Measurements from ENCODE around the gene PURA. TPM values are rescaled to one million over a fixed set of nuclear protein-coding genes. Genes with fewer than 3 reads are reported as not detected.

PURA gene
- total RNA-seq, 1 experiment from 2014 or later, result 7.2 TPM

DNA sequence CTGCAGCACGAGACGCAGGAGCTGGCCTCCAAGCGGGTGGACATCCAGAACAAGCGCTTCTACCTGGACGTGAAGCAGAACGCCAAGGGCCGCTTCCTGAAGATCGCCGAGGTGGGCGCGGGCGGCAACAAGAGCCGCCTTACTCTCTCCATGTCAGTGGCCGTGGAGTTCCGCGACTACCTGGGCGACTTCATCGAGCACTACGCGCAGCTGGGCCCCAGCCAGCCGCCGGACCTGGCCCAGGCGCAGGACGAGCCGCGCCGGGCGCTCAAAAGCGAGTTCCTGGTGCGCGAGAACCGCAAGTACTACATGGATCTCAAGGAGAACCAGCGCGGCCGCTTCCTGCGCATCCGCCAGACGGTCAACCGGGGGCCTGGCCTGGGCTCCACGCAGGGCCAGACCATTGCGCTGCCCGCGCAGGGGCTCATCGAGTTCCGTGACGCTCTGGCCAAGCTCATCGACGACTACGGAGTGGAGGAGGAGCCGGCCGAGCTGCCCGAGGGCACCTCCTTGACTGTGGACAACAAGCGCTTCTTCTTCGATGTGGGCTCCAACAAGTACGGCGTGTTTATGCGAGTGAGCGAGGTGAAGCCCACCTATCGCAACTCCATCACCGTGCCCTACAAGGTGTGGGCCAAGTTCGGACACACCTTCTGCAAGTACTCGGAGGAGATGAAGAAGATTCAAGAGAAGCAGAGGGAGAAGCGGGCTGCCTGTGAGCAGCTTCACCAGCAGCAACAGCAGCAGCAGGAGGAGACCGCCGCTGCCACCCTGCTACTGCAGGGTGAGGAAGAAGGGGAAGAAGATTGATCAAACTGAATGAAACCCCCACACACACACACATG, 654 bp downstream of the PURA start:
- Histone ChIP-seq H3K4me3 (ENCODE audit: insufficient read depth, low read depth, low read length) (peak overlapping the region; percentile 73), H3K27me3 (ENCODE audit: control insufficient read depth, insufficient read depth, low read length) (peaks cover 59% of the 10 kb centered on the region), H3K36me3 (replicated peaks; ENCODE audit: control insufficient read depth, insufficient read depth, low read length) (no peaks in the 10 kb centered on the region)
- DNase-seq, result peak; percentile 65

GRCh38 chr5:140115186-140115500, 1.2 kb downstream of the PURA start:
- Histone ChIP-seq H3K36me3 (replicated peaks; ENCODE audit: control insufficient read depth, insufficient read depth, low read length) (no peaks in the 10 kb centered on the region), H3K4me3 (ENCODE audit: insufficient read depth, low read depth, low read length) (peak overlapping the region; percentile 73), H3K27me3 (ENCODE audit: control insufficient read depth, insufficient read depth, low read length) (peaks cover 54% of the 10 kb centered on the region)
- DNase-seq, result no peak

DNA sequence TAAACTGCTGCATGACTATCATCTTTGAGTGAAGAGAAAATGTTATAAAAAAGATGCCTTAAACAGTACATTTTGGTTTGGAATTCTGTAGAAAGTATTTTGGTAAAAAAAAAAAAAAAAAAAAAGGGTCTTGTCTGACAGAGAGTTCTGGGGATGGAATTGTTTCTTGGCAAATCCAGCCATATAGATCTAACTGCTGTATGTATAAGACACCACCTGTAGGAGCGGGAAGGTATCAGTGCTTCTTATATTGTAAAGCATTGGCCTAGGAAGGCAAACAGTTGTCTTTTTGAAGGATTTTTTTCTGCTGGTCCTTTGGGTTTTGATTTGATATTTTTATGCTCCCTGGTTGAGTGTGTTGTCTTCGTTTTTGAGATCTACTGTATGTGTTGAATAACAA, 2.8 kb downstream of the PURA start:
- no peak overlapping the region for H3K4me3 ChIP-seq (ENCODE audit: insufficient read depth, low read depth, low read length)
- peaks cover 39% of the 10 kb centered on the region for H3K27me3 ChIP-seq (ENCODE audit: control insufficient read depth, insufficient read depth, low read length)
- no peaks in the 10 kb centered on the region for H3K36me3 ChIP-seq (replicated peaks; ENCODE audit: control insufficient read depth, insufficient read depth, low read length)
- peak; percentile 33 for DNase-seq

GRCh38 chr5:140117523-140117922, 3.6 kb downstream of the PURA start:
- H3K27me3 ChIP-seq (ENCODE audit: control insufficient read depth, insufficient read depth, low read length), result peaks cover 31% of the 10 kb centered on the region
- no peak for DNase-seq

GRCh38 chr5:140118302-140118936, 4.5 kb downstream of the PURA start:
- H3K27me3 ChIP-seq (ENCODE audit: control insufficient read depth, insufficient read depth, low read length), result peaks cover 22% of the 10 kb centered on the region
- DNase-seq, result peak; percentile 30
- no peaks in the 10 kb centered on the region for H3K36me3 ChIP-seq (replicated peaks; ENCODE audit: control insufficient read depth, insufficient read depth, low read length)
- no peak overlapping the region for H3K4me3 ChIP-seq (ENCODE audit: insufficient read depth, low read depth, low read length)

More at GRCh38 chr5:140117523-140117922, 3.6 kb downstream of the PURA start:
- H3K36me3 ChIP-seq (replicated peaks; ENCODE audit: control insufficient read depth, insufficient read depth, low read length), result no peaks in the 10 kb centered on the region
- H3K4me3 ChIP-seq (ENCODE audit: insufficient read depth, low read depth, low read length), result no peak overlapping the region

GRCh38 chr5:140125637-140126036, 11.7 kb downstream of the PURA start, which contains the start of gene IGIP:
IGIP (plus strand) TSS chr5:140125937; CDS start chr5:140128477, 2,540 bp downstream.
- peaks cover 2% of the 10 kb centered on the region; the same call in 1 of the 2 replicates for H3K27me3 ChIP-seq (ENCODE audit: control insufficient read depth, insufficient read depth, low read length)

GRCh38 chr5:140126315-140127012, 12.6 kb downstream of the PURA start:
- Histone ChIP-seq H3K27me3 (ENCODE audit: control insufficient read depth, insufficient read depth, low read length) (peaks cover 2% of the 10 kb centered on the region; the same call in 1 of the 2 replicates), H3K36me3 (replicated peaks; ENCODE audit: control insufficient read depth, insufficient read depth, low read length) (no peaks in the 10 kb centered on the region), H3K4me3 (ENCODE audit: insufficient read depth, low read depth, low read length) (no peak overlapping the region)
- DNase-seq, result no peak

More at GRCh38 chr5:140125637-140126036, 11.7 kb downstream of the PURA start, which contains the start of gene IGIP:
- DNase-seq, result no peak
- Histone ChIP-seq H3K36me3 (replicated peaks; ENCODE audit: control insufficient read depth, insufficient read depth, low read length) (no peaks in the 10 kb centered on the region), H3K4me3 (ENCODE audit: insufficient read depth, low read depth, low read length) (no peak within 1 kb of the TSS)

DNA sequence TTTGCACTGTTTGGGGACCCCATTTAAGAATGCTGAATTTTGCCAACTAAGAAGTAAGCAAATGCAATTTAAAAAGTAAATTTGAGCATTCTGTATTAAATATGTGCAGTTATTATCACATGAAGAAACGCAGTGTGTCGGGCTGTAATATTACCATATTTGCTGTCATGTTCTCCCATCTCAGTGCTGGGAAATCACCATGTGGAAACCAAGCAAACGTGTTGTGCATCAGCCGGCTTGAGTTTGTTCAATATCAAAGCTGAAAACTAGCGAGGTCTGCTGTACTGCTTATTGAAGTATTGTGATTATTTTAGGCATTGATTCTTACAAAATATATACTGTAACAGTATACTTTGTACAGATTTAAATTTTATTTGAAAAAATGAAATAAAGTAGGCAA, 14.5 kb downstream of the PURA start:
- Histone ChIP-seq H3K4me3 (ENCODE audit: insufficient read depth, low read depth, low read length) (no peak overlapping the region), H3K27me3 (ENCODE audit: control insufficient read depth, insufficient read depth, low read length) (peaks cover 2% of the 10 kb centered on the region; the same call in 1 of the 2 replicates), H3K36me3 (replicated peaks; ENCODE audit: control insufficient read depth, insufficient read depth, low read length) (no peaks in the 10 kb centered on the region)
- DNase-seq, result no peak

DNA sequence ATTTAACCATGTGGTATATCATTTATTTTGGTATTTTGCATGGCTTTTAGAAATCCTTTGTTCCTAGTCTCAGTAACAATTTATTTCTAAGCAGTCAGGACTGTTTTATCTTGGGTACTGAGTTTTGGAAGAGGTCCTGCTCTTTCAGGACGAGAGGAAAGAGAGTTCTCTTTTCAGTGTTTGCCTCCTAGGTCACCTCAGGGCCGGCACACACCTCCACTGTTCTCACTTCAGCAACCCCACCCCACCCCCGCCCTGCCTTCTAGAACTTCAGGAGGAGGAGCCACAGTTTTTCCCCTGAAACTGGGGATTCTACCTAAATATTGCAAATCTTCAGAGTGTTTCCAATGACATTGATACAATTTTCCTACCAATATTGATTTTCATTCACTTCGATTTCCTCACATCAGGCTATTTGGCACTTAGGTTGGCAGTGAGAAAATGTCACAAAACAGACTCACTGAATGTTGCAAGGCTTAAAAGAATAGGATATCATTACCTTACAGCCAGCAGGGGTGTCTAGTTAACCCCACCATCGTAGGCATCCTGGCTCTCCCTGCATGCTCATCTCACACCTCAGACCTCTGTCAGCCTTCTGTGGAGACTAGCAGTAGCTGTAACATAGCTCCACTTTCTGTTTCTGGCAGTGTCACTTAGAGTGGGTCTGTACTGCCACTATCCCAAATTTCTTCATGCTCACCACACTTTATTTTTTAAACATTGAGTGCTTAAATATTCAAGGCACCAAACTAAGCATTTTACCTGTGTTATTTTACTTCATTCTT, 17.2 kb downstream of the PURA start:
- Histone ChIP-seq H3K4me3 (ENCODE audit: insufficient read depth, low read depth, low read length) (no peak overlapping the region), H3K36me3 (replicated peaks; ENCODE audit: control insufficient read depth, insufficient read depth, low read length) (no peaks in the 10 kb centered on the region), H3K27me3 (ENCODE audit: control insufficient read depth, insufficient read depth, low read length) (peaks cover 2% of the 10 kb centered on the region; the same call in 1 of the 2 replicates)
- no peak for DNase-seq

- no peaks in the 10 kb centered on the region for H3K36me3 ChIP-seq (replicated peaks; ENCODE audit: control insufficient read depth, insufficient read depth, low read length)
- H3K27me3 ChIP-seq (ENCODE audit: control insufficient read depth, insufficient read depth, low read length), result no peaks in the 10 kb centered on the region
- H3K4me3 ChIP-seq (ENCODE audit: insufficient read depth, low read depth, low read length), result no peak overlapping the region
- DNase-seq, result no peak
Observed at GRCh38 chr5:140131967-140132409, 18.1 kb downstream of the PURA start.

DNA sequence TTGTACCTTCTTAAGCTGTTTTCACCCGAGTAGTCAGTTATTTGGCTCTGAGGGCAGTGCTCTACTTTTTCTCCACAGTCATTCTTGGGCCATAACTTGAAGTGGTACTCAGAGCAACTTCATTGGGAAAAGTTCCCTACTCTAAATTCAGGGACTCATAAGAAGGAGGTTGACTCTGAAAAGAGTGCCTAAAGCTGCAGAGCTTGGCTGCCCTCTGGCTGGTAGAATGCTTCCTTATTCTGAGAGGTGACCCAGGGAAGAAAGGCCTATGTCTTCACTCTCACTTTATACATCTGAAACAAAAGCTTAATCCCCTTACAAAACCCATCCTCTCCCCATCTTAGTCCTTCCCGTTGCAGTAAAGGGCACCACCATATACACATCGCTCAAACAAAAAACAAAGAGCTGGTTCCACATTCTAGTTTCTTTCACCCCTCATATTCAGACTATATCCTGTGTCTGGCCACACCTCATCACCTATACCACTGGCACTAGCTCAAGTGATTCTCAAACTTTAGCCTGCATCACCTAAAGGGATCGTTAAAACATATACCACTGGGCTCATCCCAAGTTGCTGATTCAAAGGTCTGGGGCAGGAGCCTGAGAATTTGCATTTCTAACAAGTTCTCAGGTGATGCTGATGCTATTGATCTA, 19.7 kb downstream of the PURA start:
- H3K27me3 ChIP-seq (ENCODE audit: control insufficient read depth, insufficient read depth, low read length), result no peaks in the 10 kb centered on the region; the same call in 1 of the 2 replicates
- no peak overlapping the region for H3K4me3 ChIP-seq (ENCODE audit: insufficient read depth, low read depth, low read length)
- no peak for DNase-seq
- H3K36me3 ChIP-seq (replicated peaks; ENCODE audit: control insufficient read depth, insufficient read depth, low read length), result no peaks in the 10 kb centered on the region

DNA sequence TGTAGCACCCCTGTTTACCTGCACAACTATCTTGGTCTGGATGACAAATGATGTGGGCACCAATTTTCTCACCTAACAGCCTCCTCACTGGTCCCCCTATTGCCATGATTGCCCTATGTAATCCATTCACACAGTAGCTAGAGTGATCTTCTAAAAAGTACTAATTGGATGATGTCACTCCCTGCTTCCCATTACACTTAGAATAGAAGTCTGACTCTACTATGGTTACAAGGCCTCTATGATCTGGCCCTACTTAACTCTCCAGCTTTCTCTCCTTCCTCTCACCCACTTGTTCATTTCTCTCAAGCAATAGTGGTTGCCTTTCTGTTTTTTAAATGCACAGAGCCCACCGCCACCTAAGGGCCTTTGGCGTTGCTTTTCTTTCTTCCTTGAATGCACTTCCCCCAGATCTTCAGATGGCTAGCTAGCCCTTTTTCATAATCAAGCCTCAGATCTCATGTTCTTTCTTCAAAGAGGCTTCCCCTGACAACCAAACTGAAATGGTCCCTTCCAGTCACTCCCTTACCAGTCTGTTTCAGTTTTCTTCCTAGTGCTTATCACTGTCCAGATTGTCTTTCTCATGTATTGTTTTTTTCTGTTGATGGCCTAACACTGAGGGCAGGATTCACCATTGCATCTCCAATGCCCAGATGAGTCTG, 20.5 kb downstream of the PURA start:
- Histone ChIP-seq H3K36me3 (replicated peaks; ENCODE audit: control insufficient read depth, insufficient read depth, low read length) (no peaks in the 10 kb centered on the region), H3K4me3 (ENCODE audit: insufficient read depth, low read depth, low read length) (no peak overlapping the region), H3K27me3 (ENCODE audit: control insufficient read depth, insufficient read depth, low read length) (no peaks in the 10 kb centered on the region; the same call in 1 of the 2 replicates)
- no peak for DNase-seq

DNA sequence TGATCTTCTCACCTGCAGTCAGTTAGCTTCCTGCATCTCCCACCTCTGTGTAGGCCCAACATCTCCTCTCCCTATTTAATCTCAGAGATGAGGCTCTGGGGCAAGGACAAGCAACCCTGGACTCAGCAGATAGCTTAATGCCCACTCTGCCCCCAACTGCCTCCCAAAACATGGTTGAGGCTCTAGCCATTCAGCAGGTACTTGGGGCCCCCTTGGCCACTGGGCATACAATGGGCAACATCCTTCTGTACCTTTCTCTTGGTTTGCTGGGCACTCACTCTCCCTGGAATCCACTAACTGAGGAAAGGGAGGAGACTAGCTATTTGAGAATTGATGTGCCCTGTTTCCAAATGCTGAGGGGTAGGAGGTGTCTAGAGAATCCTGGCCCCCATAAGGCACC, 21.2 kb downstream of the PURA start:
- H3K36me3 ChIP-seq (replicated peaks; ENCODE audit: control insufficient read depth, insufficient read depth, low read length), result no peaks in the 10 kb centered on the region
- H3K4me3 ChIP-seq (ENCODE audit: insufficient read depth, low read depth, low read length), result no peak overlapping the region
- no peak for DNase-seq
- no peaks in the 10 kb centered on the region; the same call in 1 of the 2 replicates for H3K27me3 ChIP-seq (ENCODE audit: control insufficient read depth, insufficient read depth, low read length)

Measured in H7 (cell line).